Right lobe of liver (tissue), 4 donors: Measurements from ENCODE around the gene EZR.

Source experiments
- CTCF ChIP-seq, 4 donors: fragments of 200-600 bp in 3 of 4; fragments of 450-650 bp in 1 of 4; IDR thresholded peaks; one replicate each; pipeline versions ENCODE4 v1.5.1 to v1.8.0; 2016 to 2022; ENCODE audit warnings: antibody characterized with exemption in 4 of 4, mild to moderate bottlenecking in 2 of 4
- POLR2A ChIP-seq: fragments of 450-650 bp; IDR thresholded peaks from one replicate; pipeline ENCODE4 v1.6.1; 2017; ENCODE audit warnings: antibody characterized with exemption, mild to moderate bottlenecking
- donor health status: DM: no; HTN: no; CAD: no.
- donor health status: DM: no; HTN: no; CAD: no.
- donor health status: DM: no; HTN: yes; CAD: no.

DNA sequence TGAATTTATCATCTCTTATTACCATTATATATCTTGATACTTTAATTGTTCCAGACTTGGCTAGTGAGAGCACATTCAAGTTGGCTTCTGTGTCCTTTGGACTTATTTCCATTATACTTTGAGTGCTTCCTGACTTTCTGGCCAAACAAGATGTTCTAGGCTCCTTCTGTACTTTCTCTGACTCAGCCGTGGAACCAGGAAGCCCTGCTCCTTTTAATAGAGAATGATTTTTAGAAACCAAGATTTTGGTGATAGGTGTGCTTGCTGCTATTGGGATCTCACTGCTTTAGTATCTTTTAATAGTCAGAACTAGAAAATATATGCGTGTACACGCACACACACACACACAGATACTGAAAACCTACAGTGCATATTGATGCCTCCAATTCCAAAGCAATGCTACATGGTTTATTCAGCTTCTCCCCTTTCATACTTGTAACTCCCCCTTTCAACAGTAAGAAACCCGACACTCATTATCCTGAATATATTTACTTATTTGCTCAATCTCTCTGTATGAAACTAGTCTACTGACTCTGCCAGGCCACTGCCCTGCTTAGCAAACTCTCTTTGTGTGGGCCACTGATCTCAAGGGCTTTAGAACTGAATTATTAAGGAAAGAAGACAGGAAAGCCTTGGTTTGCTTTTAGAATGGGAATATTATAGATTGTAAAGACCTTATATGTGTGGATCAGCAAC lies 42.7 kb upstream of the EZR start:
- TF ChIP-seq CTCF (IDR thresholded peaks at IDR 0.05): no peak
- no peak for TF ChIP-seq POLR2A
